Muscle layer of duodenum (tissue), 2 donors: ENCODE results near the gene TBC1D4.

ENCODE experiments used
- H3K27ac ChIP-seq: one replicate; pipeline ENCODE4 v1.7.0; 2013; ENCODE audit warnings: mild to moderate bottlenecking, low read length
- H3K27me3 ChIP-seq: one replicate; pipeline ENCODE4 v1.7.0; 2013; ENCODE audit warnings: low read depth, mild to moderate bottlenecking, control low read depth, low read length
- H3K36me3 ChIP-seq, 2 donors: one replicate each; pipeline ENCODE4 v1.7.0; 2013; ENCODE audit warnings: low read length in 2 of 2, control low read depth in 1 of 2, mild to moderate bottlenecking in 1 of 2; ENCODE audit not compliant: insufficient read depth in 2 of 2, control insufficient read depth in 1 of 2
- H3K4me1 ChIP-seq, 2 donors: one replicate each; pipeline ENCODE4 v1.7.0; 2013; ENCODE audit warnings: low read length in 2 of 2, mild to moderate bottlenecking in 2 of 2, control low read depth in 1 of 2, moderate library complexity in 1 of 2; ENCODE audit not compliant: insufficient read depth in 2 of 2, control insufficient read depth in 1 of 2
- H3K4me3 ChIP-seq, 2 donors: one replicate each; pipeline ENCODE4 v1.7.0; 2013; ENCODE audit warnings: low read length in 2 of 2, low read depth in 1 of 2, mild to moderate bottlenecking in 1 of 2
- H3K9me3 ChIP-seq, 2 donors: one replicate each; pipeline ENCODE4 v1.7.0; 2013; ENCODE audit warnings: low read length in 2 of 2, control low read depth in 1 of 2, mild to moderate bottlenecking in 1 of 2; ENCODE audit not compliant: control insufficient read depth in 1 of 2
- donor health status: healthy.

TBC1D4 gene, protein sequence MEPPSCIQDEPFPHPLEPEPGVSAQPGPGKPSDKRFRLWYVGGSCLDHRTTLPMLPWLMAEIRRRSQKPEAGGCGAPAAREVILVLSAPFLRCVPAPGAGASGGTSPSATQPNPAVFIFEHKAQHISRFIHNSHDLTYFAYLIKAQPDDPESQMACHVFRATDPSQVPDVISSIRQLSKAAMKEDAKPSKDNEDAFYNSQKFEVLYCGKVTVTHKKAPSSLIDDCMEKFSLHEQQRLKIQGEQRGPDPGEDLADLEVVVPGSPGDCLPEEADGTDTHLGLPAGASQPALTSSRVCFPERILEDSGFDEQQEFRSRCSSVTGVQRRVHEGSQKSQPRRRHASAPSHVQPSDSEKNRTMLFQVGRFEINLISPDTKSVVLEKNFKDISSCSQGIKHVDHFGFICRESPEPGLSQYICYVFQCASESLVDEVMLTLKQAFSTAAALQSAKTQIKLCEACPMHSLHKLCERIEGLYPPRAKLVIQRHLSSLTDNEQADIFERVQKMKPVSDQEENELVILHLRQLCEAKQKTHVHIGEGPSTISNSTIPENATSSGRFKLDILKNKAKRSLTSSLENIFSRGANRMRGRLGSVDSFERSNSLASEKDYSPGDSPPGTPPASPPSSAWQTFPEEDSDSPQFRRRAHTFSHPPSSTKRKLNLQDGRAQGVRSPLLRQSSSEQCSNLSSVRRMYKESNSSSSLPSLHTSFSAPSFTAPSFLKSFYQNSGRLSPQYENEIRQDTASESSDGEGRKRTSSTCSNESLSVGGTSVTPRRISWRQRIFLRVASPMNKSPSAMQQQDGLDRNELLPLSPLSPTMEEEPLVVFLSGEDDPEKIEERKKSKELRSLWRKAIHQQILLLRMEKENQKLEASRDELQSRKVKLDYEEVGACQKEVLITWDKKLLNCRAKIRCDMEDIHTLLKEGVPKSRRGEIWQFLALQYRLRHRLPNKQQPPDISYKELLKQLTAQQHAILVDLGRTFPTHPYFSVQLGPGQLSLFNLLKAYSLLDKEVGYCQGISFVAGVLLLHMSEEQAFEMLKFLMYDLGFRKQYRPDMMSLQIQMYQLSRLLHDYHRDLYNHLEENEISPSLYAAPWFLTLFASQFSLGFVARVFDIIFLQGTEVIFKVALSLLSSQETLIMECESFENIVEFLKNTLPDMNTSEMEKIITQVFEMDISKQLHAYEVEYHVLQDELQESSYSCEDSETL (N-terminal part only)

DNA sequence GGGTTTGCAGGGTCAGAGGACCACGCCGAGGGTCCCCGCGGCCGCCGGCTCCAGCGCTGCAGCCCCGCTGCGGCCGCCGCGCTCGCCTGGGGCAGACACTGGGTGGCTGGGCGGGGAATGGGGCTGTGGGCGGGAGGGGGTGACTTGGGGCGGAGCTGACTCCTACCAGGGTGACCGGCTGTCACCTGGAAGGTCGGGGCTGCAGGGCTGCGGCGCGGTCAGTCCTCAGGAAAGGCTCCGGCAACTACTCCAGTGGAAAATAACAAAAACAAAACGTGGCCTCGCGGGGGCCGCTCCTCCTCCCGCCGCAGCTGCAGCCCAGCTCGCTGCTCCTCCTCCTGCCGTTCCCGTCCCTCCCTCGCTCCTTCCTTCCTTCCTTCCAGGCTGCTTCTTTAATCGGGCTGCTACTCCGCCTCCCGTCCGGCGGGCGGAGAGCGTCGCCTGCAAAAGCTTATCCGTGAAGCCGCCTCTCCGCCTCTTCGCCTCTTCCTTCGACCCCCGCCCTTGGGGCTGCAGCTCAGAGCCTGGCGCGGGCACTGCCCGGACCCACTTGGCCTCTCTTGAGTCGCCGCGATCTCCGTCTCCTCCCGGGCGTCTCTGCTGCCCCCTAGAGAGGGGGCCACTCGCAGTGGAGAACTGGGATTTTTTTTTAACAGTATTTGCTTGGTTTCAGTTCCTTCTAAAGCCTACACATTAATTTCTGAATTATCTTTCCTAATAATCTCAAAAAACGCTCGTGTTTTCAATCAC, at the start of gene TBC1D4:
TBC1D4 (minus strand) TSS at position 100 of the 750 bp plus-strand sequence. CDS start 402 bp downstream, outside the sequence.
- Histone ChIP-seq H3K9me3 (no peaks in the 10 kb centered on the region), H3K27me3 (no peaks in the 10 kb centered on the region), H3K4me1 (peaks cover 4 to 19% of the 10 kb centered on the region in 2 donors), H3K4me3 (peak within 1 kb of the TSS; percentile 77 to 99), H3K27ac (peak within 1 kb of the TSS; percentile 19), H3K36me3 (no peaks in the 10 kb centered on the region)

DNA sequence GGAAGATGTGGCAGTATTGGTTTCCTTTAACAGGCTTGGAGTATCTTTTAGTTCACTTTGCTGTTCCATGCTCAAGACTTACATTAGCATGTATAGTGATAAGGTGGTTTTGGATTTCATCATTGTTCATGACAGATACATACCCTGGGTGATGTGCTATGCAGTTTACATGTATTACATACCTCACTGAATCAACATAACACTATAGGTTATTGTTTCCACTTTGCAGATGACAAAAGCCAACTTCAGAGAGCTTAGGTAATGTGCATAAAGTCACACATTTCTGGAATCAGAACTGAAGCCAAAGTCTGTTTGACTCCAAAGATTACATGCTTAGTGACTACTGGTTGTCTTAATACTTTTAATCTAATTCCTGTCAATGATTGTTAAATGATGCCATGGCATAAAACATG, 48.6 kb upstream of the TBC1D4 start:
- Histone ChIP-seq H3K27ac (no peak overlapping the region), H3K36me3 (peaks cover 18 to 20% of the 10 kb centered on the region in 2 donors), H3K27me3 (no peaks in the 10 kb centered on the region), H3K4me1 (peaks cover 0 to 5% of the 10 kb centered on the region in 2 donors), H3K4me3 (no peak overlapping the region), H3K9me3 (no peaks in the 10 kb centered on the region)

DNA sequence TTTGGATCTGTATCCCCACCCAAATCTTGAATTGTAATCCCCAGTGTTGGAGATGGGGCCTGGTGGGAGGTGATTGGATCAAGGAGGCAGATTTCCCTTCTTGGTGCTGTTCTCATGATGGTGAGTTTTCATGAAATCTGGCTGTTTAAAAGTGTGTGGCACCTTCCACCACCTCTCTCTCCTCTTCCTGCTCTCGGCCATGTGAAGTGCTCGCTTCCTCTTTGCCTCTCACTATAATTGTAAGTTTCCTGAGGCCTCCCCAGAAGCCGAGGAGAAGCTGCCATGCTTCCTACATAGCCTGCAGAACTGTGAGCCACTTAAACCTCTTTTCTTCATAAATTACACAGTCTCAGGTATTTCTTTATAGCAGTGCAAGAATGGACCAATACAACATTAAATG, 40.0 kb upstream of the TBC1D4 start:
- Histone ChIP-seq H3K36me3 (peaks cover 14 to 15% of the 10 kb centered on the region in 2 donors), H3K9me3 (no peaks in the 10 kb centered on the region), H3K4me3 (no peak overlapping the region), H3K27me3 (no peaks in the 10 kb centered on the region), H3K4me1 (no peaks in the 10 kb centered on the region), H3K27ac (no peak overlapping the region)

GRCh38 chr13:75518439-75519088, 36.6 kb upstream of the TBC1D4 start:
- H3K4me3 ChIP-seq = no peak overlapping the region
- no peaks in the 10 kb centered on the region for H3K27me3 ChIP-seq

GRCh38 chr13:75514080-75514995, 32.4 kb upstream of the TBC1D4 start:
- Histone ChIP-seq H3K4me1 (no peaks in the 10 kb centered on the region), H3K9me3 (no peaks in the 10 kb centered on the region), H3K27ac (no peak overlapping the region), H3K4me3 (no peak overlapping the region), H3K36me3 (no peaks in the 10 kb centered on the region), H3K27me3 (no peaks in the 10 kb centered on the region)

More at GRCh38 chr13:75518439-75519088, 36.6 kb upstream of the TBC1D4 start:
- no peaks in the 10 kb centered on the region for H3K9me3 ChIP-seq
- H3K27ac ChIP-seq = no peak overlapping the region
- no peaks in the 10 kb centered on the region for H3K4me1 ChIP-seq
- H3K36me3 ChIP-seq = no peaks in the 10 kb centered on the region

GRCh38 chr13:75513271-75513670, 31.3 kb upstream of the TBC1D4 start:
- no peaks in the 10 kb centered on the region for H3K36me3 ChIP-seq
- no peak overlapping the region for H3K4me3 ChIP-seq
- no peaks in the 10 kb centered on the region for H3K9me3 ChIP-seq
- no peaks in the 10 kb centered on the region for H3K27me3 ChIP-seq
- no peaks in the 10 kb centered on the region for H3K4me1 ChIP-seq
- no peak overlapping the region for H3K27ac ChIP-seq

DNA sequence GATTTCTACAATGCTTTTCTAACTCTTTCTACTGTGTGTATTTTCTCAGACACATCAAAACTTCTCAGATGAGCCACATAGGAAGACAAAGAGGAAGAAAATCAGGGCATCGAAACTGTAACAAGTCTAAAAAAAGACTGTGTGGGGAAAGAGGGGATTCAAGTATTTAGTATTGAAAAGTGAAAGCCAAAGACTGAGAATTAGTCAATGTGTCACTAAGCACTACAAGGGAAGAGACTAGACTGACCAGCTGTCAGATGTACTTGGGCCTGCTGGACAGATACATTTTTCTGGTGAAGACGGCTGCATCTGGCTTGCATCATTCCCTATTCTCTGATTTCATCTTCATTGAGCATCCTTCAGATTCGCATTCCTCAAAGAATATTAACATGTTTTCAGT, 30.3 kb upstream of the TBC1D4 start:
- Histone ChIP-seq H3K4me1 (no peaks in the 10 kb centered on the region), H3K27ac (no peak overlapping the region), H3K36me3 (no peaks in the 10 kb centered on the region), H3K9me3 (no peaks in the 10 kb centered on the region), H3K27me3 (no peaks in the 10 kb centered on the region), H3K4me3 (no peak overlapping the region)

- H3K27me3 ChIP-seq = no peaks in the 10 kb centered on the region
- H3K36me3 ChIP-seq = no peaks in the 10 kb centered on the region
- H3K4me1 ChIP-seq = no peaks in the 10 kb centered on the region
- no peak overlapping the region for H3K27ac ChIP-seq
- no peak overlapping the region for H3K4me3 ChIP-seq
- no peaks in the 10 kb centered on the region for H3K9me3 ChIP-seq
Observed at GRCh38 chr13:75511051-75511625, 29.2 kb upstream of the TBC1D4 start.

DNA sequence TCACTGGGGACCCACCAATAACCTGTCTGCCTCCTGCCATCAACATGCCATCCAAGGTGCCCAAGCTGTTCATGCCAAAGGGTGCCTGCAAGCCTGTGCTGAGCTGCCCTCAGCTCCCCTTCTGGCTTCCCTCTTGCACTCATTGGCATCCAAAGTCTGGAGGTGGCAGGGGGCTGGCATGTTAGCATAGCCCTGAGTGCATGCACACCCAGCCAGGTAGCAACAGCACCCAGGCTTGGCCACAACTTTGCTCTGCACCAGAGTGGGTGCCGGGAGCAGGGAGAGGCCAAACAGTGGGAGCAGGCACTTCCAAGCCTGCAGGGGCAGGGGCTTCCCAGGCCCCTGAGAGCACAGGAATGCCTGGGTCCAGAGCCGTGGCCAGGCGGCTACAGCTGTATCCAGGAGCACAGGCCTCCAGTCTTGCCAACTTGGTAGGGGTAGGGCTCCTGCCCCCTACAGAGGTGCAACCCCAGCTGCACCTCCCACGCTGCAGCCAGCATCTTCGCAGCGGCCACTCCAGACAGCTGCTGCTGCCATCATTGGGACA, 26.1 kb upstream of the TBC1D4 start:
- Histone ChIP-seq H3K36me3 (no peaks in the 10 kb centered on the region), H3K9me3 (no peaks in the 10 kb centered on the region), H3K4me3 (no peak overlapping the region), H3K27me3 (no peaks in the 10 kb centered on the region), H3K4me1 (no peaks in the 10 kb centered on the region), H3K27ac (no peak overlapping the region)
